ENCODE measurements around the gene RSBN1. TPM values are rescaled to one million over a fixed set of nuclear protein-coding genes. Genes with fewer than 3 reads are reported as not detected.

Gene RSBN1
- total and polyA plus RNA-seq, 9 of the 15 experiments (the other 6 are each of a cell fraction or from before 2014, with no cell fraction given), result 4.5 to 24.3 (median 13.0) TPM

DNA sequence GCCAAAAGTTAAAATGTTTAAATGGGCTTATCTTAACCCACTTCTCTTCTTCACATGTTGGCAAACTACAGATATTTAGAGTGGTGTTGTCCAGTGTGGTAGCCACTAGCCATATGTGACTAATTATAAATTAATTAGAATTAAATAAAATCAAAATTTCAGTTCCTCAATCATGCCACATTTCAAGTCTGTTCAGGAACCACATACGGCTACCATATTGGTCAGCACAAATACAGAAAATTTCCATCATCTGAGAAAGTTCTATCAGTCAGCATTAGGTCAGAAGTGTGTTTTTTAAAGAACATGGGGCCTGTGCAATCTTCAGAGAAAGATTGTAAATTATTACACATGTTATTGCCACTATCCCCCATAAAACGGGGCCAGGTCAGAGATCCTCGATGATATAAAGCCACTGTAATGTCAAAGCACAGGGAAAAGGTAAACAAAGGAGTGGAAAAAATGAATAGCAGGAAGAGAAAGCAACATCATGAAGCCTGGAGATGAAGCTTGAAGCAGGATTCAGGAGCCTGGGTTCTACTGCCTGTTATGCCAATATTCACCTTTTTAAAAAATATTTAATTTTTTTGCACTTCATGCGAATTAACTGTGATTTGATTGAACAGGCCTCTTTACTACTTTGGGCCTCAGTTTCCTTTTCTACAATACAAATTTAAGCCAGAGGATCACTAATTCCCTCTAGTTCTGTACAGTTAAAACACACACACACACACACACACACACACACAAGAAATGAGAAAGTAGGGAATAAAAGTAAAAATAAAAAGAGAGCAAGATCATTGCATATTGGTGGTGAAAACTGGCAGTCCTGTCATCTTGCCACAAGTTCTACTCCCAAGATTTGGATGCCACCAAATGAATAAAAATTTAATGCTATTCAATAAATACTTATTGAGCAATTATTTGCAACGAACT is 2.3 kb downstream of the RSBN1 start (continued):
- TF ChIP-seq CEBPG (CRISPR knock-in tag; IDR thresholded peaks at IDR 0.05), result no peak
- TF ChIP-seq CEBPG (tag; conservative IDR thresholded peaks at IDR 0.05 in 1 of 2, IDR thresholded peaks at IDR 0.05 in 1 of 2), result 0 out of 4 replicates have a peak, but pooled peaks of 1 of the 2 experiments have one; percentile 21
- TF ChIP-seq ZNF134 (CRISPR knock-in tag; conservative IDR thresholded peaks at IDR 0.05), result no peak
- TF ChIP-seq TARDBP (IDR thresholded peaks at IDR 0.05), result no peak

DNA sequence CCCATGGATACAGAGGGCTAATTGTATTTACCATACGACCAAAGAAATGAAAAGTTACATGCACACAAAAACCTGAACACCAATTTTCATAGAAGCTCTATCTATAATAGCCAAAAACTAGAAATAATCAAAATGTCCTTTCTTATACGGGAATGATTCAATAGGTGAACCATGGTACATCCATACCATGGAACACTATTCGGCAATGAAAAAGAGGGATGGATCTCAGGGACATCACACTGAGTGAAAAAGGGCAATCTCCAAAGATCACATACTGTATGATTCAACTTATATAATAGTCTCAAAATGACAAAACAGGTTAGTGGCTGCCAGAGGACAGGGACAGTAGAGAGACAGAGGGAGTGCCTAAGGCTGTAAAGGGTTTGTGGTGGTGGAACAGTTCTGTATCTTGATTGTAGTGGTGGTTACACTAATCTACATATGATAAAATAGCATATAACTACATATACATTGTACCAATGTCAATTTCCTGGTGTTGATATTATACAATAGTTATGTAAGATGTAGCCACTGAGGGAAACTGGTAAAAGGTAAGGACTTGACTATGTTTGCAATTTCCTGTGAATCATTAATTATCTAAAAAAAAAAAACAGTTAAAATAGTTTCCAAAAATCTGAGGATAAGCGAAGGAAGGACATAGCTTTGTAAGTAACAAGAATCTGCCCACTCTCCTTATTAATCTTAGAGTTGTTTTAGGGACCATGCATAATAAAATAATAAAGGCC is 3.7 kb downstream of the RSBN1 start:
- peaks cover 24 to 25% of the 10 kb centered on the region in 2 experiments for H3K4me1 ChIP-seq (replicated peaks in 1 of 2; ENCODE audit: control insufficient read depth in 2 of 2, insufficient read depth in 2 of 2, low read length in 2 of 2)
- ChIA-PET CTCF (ENCODE audit: low intra/inter-chr PET ratio) (interaction anchor here (0.7 kb wide), 1 partner anchor 28 kb away, joined by 4 read pairs; no protein-coding TSS in a partner anchor), POLR2A (no interaction called here)
- no peaks in the 10 kb centered on the region; the same call in 1 of the 2 replicates for H3K9me3 ChIP-seq (replicated peaks; ENCODE audit: control insufficient read depth, insufficient read depth, low read depth, low read length)
- intact Hi-C loops (cut with micrococcal nuclease) (no loop called here), in situ Hi-C loops (cut with MboI) (no loop called here)
- peaks cover 18% of the 10 kb centered on the region for H4K20me1 ChIP-seq (replicated peaks; ENCODE audit: control insufficient read depth, insufficient read depth, low read length)
- H3K4me2 ChIP-seq (ENCODE audit: insufficient read depth, low read length), result peak overlapping the region; percentile 82
- H3K4me3 ChIP-seq, result peak overlapping the region; percentile 8; the same call in 1 of the 2 replicates
- H3K79me2 ChIP-seq (ENCODE audit: control insufficient read depth, insufficient read depth, low read length), result peaks cover 85% of the 10 kb centered on the region
- no TSS peak for BruUV-seq (replicated peaks)
- H3K9ac ChIP-seq (ENCODE audit: insufficient read depth in 1 of 2, low read depth in 2 of 2, low read length in 2 of 2), result peak overlapping the region in 1 of 2 experiments; percentile 93; a peak in 1 of 4 replicates
- H3K36me3 ChIP-seq (ENCODE audit: control insufficient read depth, insufficient read depth, low read length), result peaks cover 14% of the 10 kb centered on the region
- H3K27ac ChIP-seq (ENCODE audit: extremely low read depth, low read depth, low read length), result peak overlapping the region; percentile 15; the same call in 2 of the 3 replicates
- TF ChIP-seq RBM25 (IDR thresholded peaks at IDR 0.05; ENCODE audit: low read depth, low read length, severe bottlenecking) (peak; percentile 40), ZNF146 (CRISPR knock-in tag; IDR thresholded peaks at IDR 0.05; ENCODE audit: unreplicated experiment) (peak; percentile 98), KDM1A (IDR thresholded peaks at IDR 0.05) (peak in 1 of 2 experiments; percentile 33; a peak in 2 of 4 replicates), RCOR1 (IDR thresholded peaks at IDR 0.05; ENCODE audit: borderline replicate concordance in 1 of 2, low read depth in 2 of 2, low read length in 2 of 2) (0 out of 4 replicates have a peak, but pooled peaks of 1 of the 2 experiments have one; percentile 19), ZNF354B (CRISPR knock-in tag; IDR thresholded peaks at IDR 0.05) (no peak), TRIM24 (IDR thresholded peaks at IDR 0.05) (0 out of 4 replicates have a peak, but pooled peaks of 1 of the 2 experiments have one; percentile 19), EZH2 (IDR thresholded peaks at IDR 0.05; ENCODE audit: borderline replicate concordance, low read depth, low read length) (no peak), ZSCAN29 (IDR thresholded peaks at IDR 0.05) (no peak), ZNF445 (CRISPR knock-in tag; IDR thresholded peaks at IDR 0.05; ENCODE audit: low read depth) (peak; percentile 85), ADNP (tag; IDR thresholded peaks at IDR 0.05) (no peak), CBX3 (IDR thresholded peaks at IDR 0.05; ENCODE audit: borderline replicate concordance in 1 of 2, low read length in 2 of 2) (peak in 1 of 2 experiments; percentile 53; a peak in 1 of 3 replicates), JUN (IDR thresholded peaks at IDR 0.05; ENCODE audit: borderline replicate concordance, low read depth, low read length) (no peak), JUN (CRISPR knock-in tag; IDR thresholded peaks at IDR 0.05; ENCODE audit: borderline replicate concordance) (0 out of 2 replicates have a peak, but pooled peaks have one; percentile 16)
- H2AFZ ChIP-seq (ENCODE audit: low read depth, low read length), result no peak overlapping the region
- FAIRE-seq (peak; percentile 11), DNase-seq (ENCODE audit: extremely low read depth in 1 of 4, low spot score in 3 of 4) (no peak), ATAC-seq (no peak)
- WGBS (ENCODE audit: insufficient coverage, low coverage, missing lambda C conversion rate), result 86% methylated on average over 4 of the region's 4 CpGs
- peaks cover 3% of the 10 kb centered on the region for H3K9me1 ChIP-seq (ENCODE audit: control insufficient read depth, insufficient read depth, low read length)
- H3K27me3 ChIP-seq (ENCODE audit: control insufficient read depth in 2 of 2, insufficient read depth in 2 of 2, low read length in 2 of 2), result no peaks in the 10 kb centered on the region
